WTC11 (cell line): Measurements from ENCODE around the gene AMD1.

ENCODE experiments used
- PRDM15 ChIP-seq: sonication (generic); formaldehyde crosslinking; IDR thresholded peaks from 2 replicates; pipeline ENCODE4 v1.8.0; 2022; ENCODE audit warnings: missing genetic modification reagents
- ZNF263 ChIP-seq: sonication (generic); formaldehyde crosslinking; IDR thresholded peaks from 2 replicates; pipeline ENCODE4 v1.8.1; 2022; ENCODE audit warnings: low read depth, mild to moderate bottlenecking, moderate library complexity, missing genetic modification reagents
- TF ChIP-seq, protein P1 (sequence below): fragments of 200-600 bp; IDR thresholded peaks from 2 replicates; pipeline ENCODE4 v1.8.0; 2022; ENCODE audit warnings: antibody characterized with exemption

DNA sequence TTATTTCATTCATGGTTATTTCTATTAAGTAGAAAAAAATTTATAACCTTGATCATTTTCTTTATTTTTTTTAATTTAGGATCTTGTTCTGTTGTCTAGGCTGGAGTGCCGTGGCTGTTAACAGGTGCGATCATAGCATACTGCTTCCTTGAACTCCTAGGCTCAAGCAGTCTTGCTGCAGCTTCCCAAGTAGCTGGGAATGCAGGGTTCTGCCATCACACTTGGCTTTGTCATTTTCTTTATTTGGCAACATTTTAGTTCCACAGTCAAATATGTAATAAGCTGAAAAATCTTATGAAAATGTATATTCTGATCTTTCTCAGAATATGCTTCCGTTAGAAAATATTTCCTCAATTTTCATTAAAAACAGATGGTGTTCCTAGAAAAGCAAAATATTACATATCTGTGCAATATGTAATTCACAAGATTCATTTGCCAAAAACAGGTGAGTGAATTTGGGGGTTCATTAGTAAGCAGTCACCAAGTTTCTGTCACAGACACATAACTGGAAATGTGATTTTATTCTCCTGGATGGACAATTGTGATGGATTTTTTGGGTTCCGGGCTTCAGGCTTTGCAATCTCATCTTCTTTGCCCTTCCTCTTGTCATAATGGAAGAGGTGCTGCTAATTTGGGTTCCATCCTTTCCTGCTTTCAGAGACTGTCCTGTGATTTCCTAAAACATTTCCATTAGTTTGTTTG, 21.5 kb downstream of the AMD1 start:
- TF ChIP-seq, protein P1, sequence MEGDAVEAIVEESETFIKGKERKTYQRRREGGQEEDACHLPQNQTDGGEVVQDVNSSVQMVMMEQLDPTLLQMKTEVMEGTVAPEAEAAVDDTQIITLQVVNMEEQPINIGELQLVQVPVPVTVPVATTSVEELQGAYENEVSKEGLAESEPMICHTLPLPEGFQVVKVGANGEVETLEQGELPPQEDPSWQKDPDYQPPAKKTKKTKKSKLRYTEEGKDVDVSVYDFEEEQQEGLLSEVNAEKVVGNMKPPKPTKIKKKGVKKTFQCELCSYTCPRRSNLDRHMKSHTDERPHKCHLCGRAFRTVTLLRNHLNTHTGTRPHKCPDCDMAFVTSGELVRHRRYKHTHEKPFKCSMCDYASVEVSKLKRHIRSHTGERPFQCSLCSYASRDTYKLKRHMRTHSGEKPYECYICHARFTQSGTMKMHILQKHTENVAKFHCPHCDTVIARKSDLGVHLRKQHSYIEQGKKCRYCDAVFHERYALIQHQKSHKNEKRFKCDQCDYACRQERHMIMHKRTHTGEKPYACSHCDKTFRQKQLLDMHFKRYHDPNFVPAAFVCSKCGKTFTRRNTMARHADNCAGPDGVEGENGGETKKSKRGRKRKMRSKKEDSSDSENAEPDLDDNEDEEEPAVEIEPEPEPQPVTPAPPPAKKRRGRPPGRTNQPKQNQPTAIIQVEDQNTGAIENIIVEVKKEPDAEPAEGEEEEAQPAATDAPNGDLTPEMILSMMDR = no peak
- TF ChIP-seq PRDM15 (CRISPR knock-in tag) (no peak), ZNF263 (no peak)
